ENCODE data around the gene WBP1.

DNA sequence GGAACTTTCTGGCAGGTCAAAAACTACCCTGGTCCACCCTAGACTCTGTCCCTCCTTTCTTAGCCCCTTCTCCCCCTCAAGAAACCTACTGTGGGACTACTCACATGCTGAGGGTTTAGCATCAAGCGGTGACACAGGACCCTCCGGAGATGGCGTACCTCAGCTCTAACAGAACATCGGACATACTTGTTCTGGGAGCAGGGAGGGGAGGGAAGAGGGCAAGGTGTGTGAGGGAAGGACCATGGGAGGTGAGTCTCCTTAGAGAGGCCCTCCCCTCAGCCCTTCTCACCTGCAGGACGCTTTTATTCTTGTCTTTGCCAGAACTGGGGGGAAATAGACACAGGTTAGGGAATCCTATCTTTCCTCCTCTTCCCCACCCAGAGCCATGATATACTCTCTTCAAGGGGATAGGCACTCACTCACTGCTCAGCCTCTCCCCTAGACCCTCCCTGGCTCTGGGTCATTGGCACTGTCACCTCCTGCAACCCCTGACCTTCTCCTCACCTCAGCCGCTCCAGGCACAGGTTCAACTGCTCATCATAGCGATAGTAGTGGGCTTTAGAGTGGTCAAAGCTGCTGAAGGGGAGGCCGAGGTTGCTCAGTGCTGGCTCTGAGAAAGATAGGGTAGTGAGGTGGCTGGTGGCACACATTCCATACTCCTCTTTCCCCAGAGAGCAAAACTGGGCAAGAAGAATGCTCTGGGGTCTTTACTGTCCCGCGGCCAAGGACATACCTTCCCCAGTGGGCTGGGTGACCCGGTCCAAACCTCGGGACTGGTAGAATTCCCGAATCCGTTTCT lies 47.4 kb downstream of the WBP1 start:
- no peak for TF ChIP-seq YY1 (IDR thresholded peaks at IDR 0.05; ENCODE audit: low read depth)
- TF ChIP-seq ZBTB7A (IDR thresholded peaks at IDR 0.05; ENCODE audit: low read depth): no peak
- TF ChIP-seq, protein P1, sequence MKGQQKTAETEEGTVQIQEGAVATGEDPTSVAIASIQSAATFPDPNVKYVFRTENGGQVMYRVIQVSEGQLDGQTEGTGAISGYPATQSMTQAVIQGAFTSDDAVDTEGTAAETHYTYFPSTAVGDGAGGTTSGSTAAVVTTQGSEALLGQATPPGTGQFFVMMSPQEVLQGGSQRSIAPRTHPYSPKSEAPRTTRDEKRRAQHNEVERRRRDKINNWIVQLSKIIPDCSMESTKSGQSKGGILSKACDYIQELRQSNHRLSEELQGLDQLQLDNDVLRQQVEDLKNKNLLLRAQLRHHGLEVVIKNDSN (IDR thresholded peaks at IDR 0.05): no peak
- no peak for TF ChIP-seq EP300 (IDR thresholded peaks at IDR 0.05; ENCODE audit: borderline replicate concordance)
- TF ChIP-seq RAD21 (IDR thresholded peaks at IDR 0.05; ENCODE audit: low read depth): no peak
- TF ChIP-seq, protein P2, sequence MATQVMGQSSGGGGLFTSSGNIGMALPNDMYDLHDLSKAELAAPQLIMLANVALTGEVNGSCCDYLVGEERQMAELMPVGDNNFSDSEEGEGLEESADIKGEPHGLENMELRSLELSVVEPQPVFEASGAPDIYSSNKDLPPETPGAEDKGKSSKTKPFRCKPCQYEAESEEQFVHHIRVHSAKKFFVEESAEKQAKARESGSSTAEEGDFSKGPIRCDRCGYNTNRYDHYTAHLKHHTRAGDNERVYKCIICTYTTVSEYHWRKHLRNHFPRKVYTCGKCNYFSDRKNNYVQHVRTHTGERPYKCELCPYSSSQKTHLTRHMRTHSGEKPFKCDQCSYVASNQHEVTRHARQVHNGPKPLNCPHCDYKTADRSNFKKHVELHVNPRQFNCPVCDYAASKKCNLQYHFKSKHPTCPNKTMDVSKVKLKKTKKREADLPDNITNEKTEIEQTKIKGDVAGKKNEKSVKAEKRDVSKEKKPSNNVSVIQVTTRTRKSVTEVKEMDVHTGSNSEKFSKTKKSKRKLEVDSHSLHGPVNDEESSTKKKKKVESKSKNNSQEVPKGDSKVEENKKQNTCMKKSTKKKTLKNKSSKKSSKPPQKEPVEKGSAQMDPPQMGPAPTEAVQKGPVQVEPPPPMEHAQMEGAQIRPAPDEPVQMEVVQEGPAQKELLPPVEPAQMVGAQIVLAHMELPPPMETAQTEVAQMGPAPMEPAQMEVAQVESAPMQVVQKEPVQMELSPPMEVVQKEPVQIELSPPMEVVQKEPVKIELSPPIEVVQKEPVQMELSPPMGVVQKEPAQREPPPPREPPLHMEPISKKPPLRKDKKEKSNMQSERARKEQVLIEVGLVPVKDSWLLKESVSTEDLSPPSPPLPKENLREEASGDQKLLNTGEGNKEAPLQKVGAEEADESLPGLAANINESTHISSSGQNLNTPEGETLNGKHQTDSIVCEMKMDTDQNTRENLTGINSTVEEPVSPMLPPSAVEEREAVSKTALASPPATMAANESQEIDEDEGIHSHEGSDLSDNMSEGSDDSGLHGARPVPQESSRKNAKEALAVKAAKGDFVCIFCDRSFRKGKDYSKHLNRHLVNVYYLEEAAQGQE (IDR thresholded peaks at IDR 0.05; ENCODE audit: low read depth): no peak
- no peak for TF ChIP-seq EGR1 (IDR thresholded peaks at IDR 0.05)
- TF ChIP-seq, protein P3, sequence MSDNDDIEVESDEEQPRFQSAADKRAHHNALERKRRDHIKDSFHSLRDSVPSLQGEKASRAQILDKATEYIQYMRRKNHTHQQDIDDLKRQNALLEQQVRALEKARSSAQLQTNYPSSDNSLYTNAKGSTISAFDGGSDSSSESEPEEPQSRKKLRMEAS (IDR thresholded peaks at IDR 0.05): no peak
- no peak for TF ChIP-seq TAF1 (IDR thresholded peaks at IDR 0.05; ENCODE audit: low read depth)
- no peak for TF ChIP-seq CREB1 (IDR thresholded peaks at IDR 0.05; ENCODE audit: low read depth)
- no peak for TF ChIP-seq TCF12 (IDR thresholded peaks at IDR 0.05; ENCODE audit: low read depth)
- TF ChIP-seq CEBPB (IDR thresholded peaks at IDR 0.05): no peak
- TF ChIP-seq FOXM1 (IDR thresholded peaks at IDR 0.05; ENCODE audit: borderline replicate concordance, low read depth): no peak
- no peak for TF ChIP-seq NFIC (IDR thresholded peaks at IDR 0.05)
